Epithelial cell of prostate (primary cell): ENCODE measurements around the gene STK26.
"Not testable (repeated sequence)": the region's sequence is repeated elsewhere in the genome, so short reads cannot be mapped to it uniquely, and the experiment has no call there.

ENCODE experiments used
- DNase-seq: peaks from one replicate; pipeline ENCODE4 v3.0.0-alpha.2; 2011; ENCODE audit warnings: low read depth, low spot score
- H3K27ac ChIP-seq: fragments of 450-650 bp; 2 replicates; pipeline ENCODE4 v1.5.1; 2017; ENCODE audit warnings: mild to moderate bottlenecking

STK26 gene

DNA sequence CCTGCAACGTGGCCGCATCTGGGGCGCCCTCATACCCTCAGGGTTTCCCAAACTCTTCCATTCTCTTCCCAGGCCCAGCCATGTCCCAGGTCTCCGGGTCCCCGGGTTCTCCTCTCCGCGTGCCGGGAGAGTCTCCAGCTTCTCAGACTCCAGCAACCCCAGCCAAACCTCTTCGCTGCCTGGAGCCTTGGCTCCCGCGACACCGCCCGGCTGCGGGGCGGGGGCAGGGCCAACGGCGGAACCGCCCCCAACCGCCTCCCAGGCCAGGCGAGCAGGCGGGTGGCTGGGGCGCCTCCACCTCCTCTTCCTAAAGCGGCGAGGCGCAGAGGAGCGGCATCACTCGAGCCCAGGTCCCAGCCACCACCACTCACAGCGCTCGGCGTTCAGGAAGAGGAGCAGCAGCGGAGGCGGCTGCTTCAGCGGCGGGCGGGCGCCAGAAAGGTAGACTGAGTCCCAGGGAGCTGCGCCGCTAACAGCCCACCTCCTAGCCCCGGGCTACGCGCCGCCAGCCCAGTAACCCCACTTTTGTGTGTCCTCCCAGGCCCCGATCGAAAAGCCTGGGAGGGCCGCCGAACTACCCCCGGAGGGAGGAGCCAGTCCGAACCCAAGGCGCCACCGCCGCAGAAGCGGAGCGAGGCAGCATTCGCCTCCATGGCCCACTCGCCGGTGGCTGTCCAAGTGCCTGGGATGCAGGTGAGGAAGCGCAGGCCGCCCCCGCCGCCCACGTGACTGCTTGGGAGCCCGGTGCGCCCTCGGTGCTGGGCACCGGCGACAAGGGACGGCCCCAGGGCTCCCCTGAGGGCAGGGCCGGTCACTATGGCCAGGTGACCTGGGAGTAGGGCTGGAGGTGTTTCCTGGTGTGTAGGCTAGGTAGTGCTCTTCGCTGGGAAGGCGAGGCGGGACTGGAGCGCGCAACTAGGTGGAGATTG is at the start of gene STK26:
STK26 (plus strand) TSS at position 336 of the 929 bp plus-strand sequence; CDS start at position 652, 316 bp downstream.
- no peak for DNase-seq
- peak within 1 kb of the TSS; percentile 74 for H3K27ac ChIP-seq

DNA sequence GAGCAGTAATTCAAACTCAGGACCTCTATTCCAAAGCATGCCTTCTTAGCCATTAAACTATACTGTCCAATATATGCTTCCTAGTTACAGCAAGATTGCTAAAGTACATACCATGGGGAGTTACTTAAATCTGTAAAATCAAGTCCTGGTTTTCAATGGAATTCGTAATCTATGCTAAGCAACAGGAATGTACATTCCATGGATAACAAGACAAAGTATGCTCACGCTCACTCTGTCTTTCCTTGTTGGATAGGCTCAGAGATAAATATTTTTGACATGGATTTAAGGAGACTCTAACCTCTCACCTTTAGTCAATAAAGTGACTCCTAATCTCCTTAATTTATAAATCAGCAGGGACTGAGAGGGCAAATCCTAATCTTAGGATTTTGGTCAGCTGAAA is 47.3 kb upstream of the STK26 start:
- DNase-seq, result no peak

DNA sequence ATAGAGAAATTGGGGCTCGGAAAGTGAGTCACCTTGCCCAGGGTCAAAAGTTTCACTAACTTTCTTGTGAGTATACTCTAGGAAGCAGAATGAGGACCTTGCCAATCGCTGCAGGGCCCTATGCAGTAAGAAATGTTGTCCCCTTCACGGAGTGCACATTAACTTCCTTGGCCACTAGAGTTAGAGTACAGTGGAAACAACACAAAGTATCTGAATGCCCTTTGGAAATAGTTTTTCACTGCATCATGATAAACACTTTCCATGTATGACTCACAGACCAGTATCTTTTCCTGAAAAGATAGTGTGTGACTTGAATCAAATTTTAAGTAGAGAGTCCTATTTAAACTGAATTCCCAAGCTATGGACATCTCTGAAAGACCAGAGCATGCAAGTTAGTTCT is 45.5 kb upstream of the STK26 start:
- no peak overlapping the region for H3K27ac ChIP-seq
- DNase-seq, result no peak

More for the DNA sequence above, 47.3 kb upstream of the STK26 start:
- H3K27ac ChIP-seq, result no peak overlapping the region

DNA sequence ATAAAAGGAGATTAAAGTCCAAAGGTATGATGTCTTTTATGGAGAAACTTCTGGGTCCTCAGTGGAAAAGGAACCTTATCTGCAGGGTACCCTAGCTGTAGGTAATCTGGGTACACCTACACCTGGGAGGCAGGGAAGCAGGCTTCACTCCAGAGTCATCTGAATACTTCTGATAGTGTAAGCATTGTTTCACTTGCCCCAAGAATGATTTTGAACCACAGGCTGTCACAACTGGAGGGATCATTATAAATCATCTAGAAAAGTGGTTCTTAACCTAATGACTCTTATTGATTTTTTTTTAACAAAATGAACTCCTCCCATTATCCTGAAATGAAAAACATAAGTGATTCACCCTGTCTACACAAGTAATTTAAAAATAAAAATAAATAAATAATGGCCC is 44.0 kb upstream of the STK26 start:
- no peak overlapping the region for H3K27ac ChIP-seq

DNA sequence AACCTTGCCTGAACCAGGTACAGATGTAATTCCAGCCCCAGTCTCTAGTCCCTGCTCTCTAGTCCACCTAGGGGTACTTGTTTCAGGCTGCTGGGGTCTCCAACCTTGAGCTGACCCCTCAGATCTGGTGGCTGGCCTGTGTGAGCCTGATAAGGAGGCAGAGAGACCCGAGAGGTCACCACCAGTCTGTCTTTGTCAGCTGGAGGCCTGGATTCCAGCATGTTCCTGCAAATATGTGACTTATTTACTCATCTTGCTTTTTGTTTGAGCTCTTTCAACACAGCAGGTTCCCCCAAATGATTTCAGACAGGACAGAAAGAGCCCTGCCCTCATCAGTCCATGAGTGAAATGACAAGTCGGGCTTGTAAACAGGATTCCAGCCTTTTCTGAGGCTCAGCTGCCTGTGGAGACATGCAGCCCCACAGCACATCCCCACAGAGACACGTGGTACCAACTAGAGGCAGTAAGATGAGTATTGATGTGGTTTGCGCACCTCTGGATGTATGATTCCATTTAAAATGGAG is 37.5 kb upstream of the STK26 start:
- DNase-seq, result peak; percentile 41
- H3K27ac ChIP-seq, result no peak overlapping the region

More for the DNA sequence above, 44.0 kb upstream of the STK26 start:
- DNase-seq, result no peak

DNA sequence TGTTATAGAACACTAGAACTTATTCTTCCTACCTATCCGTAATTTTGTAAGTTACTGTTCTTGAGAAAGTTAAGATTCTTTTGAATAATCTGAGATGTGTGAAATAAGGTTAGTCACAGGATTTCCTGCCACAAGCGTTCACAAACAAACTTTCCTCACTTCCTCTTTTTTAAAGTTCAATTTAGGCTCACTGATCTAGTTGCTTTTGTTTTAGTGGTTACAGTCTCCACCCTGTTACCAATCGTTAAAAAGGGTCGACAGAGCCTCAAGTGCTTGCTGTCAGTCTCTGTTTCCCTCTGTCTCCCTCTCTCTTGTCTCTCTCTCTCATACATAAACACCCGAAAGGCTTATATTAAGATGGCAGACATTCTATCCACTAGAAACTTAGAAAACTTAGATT is 35.9 kb upstream of the STK26 start:
- H3K27ac ChIP-seq, result no peak overlapping the region
- no peak for DNase-seq

DNA sequence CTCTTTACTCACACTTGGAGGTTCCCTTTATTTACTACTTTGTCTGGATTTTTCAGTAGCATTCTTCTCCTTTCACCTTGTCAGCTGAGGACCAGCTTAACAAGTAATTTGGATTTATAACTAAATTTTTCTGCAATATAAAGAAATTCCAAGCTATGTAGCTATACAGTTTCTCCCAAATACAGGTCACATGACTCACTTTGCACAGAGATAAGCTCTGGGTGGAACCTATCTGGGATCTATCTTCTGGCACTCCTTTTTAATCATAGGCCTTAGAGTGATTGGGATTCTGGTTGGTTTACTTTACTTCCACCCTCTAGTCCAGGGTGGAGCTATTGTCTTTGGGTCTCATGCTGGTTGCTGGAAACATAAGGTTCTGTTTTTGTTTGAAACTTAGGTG is 34.9 kb upstream of the STK26 start:
- no peak overlapping the region for H3K27ac ChIP-seq
- no peak for DNase-seq

DNA sequence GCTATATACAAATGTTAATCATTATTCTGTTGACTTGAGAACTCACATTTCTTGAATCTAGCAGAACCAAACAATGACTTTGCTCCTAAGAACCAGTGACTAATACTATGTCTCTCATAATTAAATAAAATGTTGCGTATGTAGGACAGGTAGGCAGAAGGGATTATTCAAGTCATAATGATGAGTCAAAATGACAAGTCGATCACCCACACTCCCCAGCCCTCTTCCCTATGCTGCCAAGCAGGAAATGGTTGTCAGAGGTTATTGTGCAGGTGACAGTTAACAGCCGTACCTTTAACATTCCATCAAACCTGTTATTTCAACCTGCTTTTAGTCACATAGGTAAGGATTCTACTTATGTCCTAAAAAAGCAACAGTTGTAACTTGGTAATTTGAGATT is 22.0 kb upstream of the STK26 start:
- DNase-seq, result peak; percentile 79
- peak overlapping the region; percentile 58 for H3K27ac ChIP-seq

DNA sequence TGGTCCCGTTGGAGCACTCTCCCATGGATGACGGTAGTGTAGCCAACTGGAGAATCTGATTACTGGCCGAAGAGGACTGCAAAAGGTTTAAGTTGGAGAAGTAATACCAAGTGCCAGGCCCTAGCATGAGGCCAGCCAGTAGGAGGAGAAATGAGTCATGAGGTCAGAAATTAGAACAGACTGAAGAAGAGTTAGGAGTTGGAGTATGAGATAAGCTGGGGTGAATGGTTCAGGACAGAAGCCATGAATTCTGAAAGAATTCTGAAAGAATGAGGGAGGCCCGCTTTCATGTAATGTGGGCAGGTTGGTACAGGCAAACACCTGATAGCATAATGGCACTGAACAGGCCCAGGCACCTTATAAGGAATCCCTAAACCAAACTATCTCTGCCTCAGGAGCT is 18.4 kb upstream of the STK26 start:
- peak overlapping the region; percentile 54 for H3K27ac ChIP-seq
- peak; percentile 22 for DNase-seq

DNA sequence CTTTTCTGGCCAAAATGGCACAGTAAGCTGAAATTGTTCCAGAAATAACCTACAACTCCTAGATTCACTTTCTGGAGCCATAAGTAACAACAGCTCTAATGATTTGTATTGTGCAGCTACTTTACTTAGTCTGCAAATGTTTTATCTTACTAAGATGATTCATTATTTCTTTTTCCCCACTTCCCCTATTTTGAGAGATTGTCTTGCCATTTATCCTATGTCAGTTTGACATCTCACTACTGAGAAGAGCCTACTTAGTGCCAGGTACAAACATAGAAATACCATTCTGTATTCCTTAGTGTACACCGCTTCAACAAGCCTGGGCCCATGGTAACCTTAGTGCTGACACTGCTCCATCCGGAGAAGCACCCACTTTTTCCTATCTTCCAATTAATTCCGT is 13.8 kb upstream of the STK26 start:
- DNase-seq, result no peak
- no peak overlapping the region for H3K27ac ChIP-seq

DNA sequence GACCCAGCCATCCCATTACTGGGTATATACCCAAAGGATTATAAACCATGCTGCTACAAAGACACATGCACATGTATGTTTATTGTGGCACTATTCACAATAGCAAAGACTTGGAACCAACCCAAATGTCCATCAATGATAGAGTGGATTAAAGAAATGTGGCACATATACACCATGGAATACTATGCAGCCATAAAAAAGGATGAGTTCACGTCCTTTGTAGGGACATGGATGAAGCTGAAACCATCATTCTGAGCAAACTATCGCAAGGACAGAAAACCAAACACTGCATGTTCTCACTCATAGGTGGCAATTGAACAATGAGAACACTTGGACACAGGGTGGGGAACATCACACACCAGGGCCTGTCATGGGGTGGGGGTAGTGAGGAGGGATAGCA is 12.9 kb upstream of the STK26 start:
- not testable (repeated sequence) for H3K27ac ChIP-seq

DNA sequence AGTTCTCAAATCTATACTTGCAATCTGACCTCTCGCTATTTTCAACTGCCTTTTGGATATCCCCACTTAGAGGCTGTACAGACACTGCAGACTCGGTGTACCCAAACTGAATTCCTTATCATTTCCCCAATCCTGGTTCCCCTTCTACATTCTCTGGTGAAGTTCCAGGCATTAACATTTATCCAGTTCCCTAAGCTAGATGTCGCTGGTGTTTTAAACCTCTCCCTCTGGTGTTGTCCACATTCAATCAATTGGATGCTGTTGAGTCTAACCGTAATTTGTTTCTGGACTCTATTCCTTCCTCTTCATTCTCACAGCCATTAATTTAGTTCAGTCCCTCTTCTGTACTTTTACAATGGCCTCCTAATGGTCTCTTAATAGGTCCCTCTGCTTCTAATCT is 7.2 kb upstream of the STK26 start:
- no peak overlapping the region for H3K27ac ChIP-seq
- no peak for DNase-seq

More for the DNA sequence above, 12.9 kb upstream of the STK26 start:
- DNase-seq, result not testable (repeated sequence)

DNA sequence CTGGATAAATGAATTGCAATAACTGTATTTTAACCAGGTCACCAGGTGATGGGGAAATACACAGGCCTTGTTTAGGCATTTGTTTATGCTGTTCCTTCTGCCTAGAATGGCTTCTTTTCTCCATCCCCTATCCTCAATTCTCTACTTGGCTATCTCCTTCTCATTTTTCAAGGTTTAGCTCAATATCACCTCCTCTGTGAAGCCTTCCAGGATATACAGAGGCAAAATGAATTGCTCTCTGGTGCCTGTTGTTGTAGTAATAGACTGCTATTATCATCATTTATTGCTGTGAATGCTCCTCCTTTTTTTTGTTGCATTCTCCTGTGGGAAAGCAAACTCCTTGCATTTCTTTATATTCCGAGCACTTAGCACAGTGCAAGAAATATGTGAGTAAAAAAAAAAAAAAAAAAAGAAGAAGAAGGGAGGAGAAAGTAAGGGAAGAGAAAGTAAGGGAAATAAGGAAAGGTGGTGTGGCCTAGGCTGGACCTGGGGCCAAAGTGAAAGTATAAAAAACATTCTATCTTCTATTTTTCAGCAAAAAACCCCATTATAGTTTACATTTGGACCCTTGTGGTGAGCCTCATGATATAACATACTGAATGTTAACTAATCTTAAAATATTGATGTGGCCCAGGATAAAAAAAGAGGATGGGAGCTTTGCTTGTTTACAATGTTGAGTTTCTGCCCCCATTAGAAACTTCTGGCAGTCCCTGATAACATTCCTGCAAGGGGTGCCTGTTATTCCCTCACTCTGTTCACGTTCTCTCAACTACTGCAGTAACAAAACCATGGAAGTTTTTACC is 6.3 kb upstream of the STK26 start:
- H3K27ac ChIP-seq, result no peak overlapping the region
- no peak for DNase-seq

DNA sequence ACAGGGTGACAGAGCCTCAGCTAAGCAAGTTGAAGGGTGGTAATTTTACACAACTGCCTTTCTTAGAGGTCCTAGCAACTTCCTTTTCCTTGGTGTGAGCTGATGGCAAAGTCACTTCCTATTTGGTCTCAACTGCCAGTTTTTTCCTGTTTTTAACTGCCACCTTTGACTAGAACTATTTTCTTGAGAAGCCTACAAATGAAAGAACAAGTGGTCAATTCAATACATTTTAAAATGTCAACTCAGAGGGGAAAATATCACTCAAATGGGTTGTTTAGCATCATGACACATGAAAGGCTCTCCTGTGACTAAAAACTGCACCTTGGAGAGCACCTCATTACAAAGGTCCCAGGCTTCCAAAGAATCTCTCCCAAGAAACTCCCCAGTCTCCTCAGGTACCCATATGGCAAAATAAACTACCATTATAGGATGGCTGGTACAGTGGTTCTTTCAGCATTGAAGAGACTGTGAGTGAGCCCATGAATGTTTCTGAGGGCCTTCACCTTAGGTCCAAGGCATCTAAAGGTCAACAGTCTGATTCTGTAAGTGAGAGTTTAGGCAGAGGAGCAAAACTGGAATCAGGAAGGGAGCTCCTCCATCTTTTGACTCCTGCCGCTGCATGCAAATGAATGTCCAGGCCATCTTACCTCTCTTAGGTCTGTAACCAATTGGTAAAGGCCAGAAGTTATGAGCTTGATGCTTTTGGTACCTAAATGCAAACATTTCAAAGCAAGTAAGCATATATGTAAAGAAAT is 5.5 kb upstream of the STK26 start:
- DNase-seq, result no peak
- H3K27ac ChIP-seq, result no peak overlapping the region

DNA sequence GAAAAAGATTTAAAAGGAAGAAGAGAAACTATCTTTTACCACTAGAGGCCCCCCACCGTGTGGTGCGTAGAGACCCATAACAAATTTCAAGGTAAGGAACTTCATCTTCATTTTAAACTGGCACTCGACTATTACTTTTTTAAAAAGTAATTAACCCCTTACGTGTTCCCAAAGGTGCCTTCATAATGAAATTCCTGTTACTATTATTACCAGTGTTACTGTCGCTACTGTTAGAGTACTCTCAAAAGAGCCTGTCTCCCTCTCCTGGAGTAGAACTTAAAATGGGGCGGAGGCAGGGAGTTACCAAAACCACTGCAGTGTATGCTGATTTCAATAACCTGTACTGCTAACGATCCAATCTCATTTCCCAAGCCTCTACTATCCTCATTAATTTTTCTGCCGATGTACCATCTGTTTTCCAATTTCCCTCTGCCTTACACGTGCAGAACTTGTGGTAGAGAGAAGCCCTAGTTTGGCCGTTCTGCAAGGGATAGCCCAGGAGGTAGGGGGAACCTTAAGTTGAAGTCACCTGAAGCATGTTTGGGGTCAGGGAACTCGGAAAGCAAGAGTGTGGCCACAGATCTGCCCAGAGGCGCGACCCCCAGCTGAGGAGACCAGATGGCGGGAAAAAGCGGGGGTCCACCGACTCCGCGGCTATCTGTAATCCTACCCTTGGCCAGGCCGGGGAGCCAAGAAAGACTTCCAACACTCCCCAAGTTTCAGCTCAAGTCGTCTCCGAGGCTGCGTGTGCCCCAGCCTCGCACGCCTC is 720 bp upstream of the STK26 start:
- H3K27ac ChIP-seq, result peak overlapping the region; percentile 74
- DNase-seq, result no peak

DNA sequence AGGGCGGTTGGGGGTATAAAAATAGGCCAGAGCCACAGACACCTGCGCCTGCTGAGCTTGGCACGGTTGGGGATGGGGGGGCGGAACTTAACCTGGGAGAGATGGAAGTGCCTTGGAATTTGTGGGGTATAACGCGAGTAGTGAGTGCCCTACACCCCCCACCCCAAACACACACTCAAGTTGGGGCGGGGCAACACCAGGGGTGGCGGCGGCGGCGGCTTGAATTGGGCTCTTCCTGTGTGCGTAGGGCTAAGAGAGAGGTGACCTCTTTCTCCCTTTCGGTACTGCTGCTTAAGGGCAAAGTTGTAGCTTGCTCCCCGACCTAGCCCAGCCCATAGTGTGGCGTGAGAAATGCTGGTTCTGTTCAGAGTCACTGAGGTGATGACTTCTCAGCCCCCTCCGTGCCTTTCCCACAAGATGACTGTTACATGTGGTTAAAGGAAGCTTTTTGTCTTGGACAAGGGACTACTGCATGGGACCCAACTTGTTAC is 839 bp downstream of the STK26 start:
- peak overlapping the region; percentile 74 for H3K27ac ChIP-seq
- DNase-seq, result no peak

DNA sequence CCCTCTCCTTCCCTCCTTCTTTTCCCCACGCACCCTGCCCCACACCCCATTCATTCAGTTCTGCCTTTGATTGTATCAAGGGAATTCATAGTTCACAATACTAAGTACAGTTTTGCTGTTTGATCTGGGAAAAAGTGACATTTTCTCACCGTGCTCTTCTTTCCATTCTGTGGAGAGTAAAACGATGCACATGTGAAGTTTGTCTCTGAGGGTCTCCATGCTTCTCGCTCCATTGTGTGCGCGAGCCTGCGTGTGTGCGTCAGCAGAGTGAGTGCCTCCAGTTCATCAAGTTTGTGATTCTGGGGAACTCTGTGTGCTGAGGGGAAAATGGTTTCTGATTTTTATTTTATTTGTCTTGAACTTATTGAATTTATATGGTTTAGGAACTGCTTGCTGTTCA is 1.9 kb downstream of the STK26 start:
- no peak overlapping the region for H3K27ac ChIP-seq
- no peak for DNase-seq

DNA sequence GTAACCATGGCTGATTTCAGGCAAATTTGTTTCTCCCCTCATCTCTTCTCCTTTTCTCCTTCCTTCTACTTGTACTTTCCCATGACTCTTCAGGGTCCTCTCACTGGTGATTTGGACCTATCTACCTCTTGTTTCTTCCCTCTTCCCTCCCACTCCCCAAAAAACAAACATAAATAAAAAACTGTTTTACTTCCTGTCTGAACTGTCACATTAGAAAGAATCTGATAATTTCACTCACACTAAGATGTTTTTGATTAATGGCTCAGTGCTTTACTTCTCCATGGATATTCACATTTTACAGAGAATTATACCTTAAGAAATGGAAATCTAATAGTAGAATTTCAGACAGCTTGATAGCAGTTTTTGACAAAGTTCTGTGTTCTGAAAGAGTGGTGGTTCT is 7.2 kb downstream of the STK26 start:
- DNase-seq, result no peak
- no peak overlapping the region for H3K27ac ChIP-seq

DNA sequence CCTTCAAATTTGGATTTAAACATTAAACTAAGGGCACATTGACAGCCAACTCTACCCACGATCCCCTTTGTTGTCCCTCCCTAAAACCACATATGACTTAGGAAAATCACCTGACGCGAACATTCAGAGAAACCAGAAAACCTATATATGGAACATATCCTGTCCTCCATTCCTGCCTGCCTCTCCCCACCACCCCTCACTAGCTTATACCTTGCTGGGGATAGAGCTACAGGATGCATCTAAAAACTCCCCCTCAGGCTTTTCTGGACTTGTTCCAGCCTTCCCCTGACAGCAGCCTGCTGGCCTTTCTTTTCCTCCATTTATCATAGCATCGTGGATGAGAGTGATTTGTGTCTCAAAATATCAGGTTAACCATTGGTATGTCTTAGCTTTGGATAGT is 8.8 kb downstream of the STK26 start:
- no peak overlapping the region for H3K27ac ChIP-seq
- no peak for DNase-seq
